WI38 (cell line): ENCODE data around the gene SPTBN5.

Source experiments
- H3K4me3 ChIP-seq: 2 replicates; pipeline ENCODE4 v1.5.1; 2011; ENCODE audit warnings: low read depth, mild to moderate bottlenecking, control low read depth, low read length
- TF ChIP-seq, protein P1 (sequence below): IDR thresholded peaks from 2 replicates; pipeline ENCODE4 v1.5.1; 2012; ENCODE audit warnings: low read depth, mild to moderate bottlenecking, control low read depth, low read length

SPTBN5 gene

DNA sequence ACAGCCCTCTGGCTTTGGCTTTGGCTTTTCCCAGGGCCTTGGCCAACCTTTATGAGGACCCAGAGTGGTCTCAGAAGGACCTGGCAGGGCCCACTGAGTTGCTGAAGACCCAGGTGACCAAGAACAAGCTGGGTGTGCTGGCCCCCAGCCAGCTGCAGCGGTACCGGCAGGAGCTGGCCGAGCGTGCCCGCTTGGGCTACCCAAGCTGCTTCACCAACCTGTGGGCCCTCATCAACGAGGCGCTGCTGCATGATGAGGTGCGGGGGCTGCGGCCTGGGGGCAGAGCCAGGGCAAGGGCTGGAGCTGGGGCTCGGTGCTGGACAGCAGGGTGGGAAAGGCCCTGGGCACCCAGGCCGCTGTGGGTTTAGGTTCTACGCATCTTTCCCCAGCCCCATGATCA lies 49.0 kb downstream of the SPTBN5 start:
- TF ChIP-seq, protein P1, sequence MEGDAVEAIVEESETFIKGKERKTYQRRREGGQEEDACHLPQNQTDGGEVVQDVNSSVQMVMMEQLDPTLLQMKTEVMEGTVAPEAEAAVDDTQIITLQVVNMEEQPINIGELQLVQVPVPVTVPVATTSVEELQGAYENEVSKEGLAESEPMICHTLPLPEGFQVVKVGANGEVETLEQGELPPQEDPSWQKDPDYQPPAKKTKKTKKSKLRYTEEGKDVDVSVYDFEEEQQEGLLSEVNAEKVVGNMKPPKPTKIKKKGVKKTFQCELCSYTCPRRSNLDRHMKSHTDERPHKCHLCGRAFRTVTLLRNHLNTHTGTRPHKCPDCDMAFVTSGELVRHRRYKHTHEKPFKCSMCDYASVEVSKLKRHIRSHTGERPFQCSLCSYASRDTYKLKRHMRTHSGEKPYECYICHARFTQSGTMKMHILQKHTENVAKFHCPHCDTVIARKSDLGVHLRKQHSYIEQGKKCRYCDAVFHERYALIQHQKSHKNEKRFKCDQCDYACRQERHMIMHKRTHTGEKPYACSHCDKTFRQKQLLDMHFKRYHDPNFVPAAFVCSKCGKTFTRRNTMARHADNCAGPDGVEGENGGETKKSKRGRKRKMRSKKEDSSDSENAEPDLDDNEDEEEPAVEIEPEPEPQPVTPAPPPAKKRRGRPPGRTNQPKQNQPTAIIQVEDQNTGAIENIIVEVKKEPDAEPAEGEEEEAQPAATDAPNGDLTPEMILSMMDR = no peak
- no peak overlapping the region for H3K4me3 ChIP-seq

DNA sequence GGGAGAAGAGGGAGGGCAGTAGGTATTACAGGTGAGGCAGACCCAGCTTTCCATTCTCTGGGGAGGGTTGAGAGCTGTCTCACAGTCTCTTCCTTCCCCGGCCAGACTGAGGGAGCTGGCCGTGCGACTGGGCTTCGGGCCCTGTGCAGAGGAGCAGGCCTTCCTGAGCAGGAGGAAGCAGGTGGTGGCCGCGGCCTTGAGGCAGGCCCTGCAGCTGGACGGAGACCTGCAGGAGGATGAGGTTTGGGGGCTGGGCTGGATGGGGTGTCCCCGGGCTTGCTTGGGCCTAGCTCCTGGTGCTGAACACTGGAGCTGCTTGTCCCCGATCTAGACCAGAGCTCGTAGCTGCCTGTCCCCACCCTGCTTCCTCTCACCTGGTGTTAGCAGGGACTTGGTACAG lies 50.3 kb downstream of the SPTBN5 start:
- no peak overlapping the region for H3K4me3 ChIP-seq
- TF ChIP-seq, protein P1 = no peak

DNA sequence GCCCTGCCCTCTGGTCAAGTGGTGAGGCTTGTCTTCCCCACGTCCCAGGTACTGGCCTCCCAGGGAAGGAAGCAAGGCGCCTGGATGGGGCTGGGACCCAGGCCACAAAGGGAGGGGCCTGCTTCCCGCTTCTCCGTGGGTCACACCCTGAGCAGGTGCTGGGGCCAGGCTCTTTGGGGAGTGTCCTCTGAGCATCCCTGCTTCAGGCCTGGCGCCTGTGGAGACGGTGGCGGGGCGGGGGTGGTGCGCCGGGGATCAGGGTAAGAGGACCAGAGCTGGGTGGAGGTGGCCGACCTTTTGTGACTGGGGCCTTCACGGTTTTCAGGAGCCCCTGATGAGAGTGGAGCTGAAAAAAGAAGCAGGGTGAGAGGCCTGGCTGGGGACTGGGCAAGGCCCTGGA lies 51.6 kb downstream of the SPTBN5 start:
- TF ChIP-seq, protein P1 = no peak
- no peak overlapping the region for H3K4me3 ChIP-seq

DNA sequence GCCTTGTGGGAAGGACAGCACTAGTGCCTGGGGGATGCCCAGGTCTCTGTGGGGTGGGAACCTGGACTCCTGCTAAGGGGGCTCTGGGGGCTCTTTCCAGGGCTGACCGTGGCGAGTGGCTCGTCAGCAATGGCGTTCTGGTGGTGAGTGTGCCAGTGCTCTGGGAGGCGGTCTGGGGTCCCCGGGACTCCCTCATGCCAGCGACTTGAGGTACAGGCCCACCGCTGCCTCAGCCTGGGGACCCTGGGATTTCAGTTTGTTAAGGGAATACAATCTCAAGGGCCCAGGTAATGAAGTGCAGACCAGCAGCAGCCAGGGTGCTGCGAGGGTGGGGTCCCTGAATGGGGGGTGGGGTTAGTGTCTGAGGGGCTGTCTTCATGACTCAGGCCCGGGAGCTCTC lies 52.7 kb downstream of the SPTBN5 start:
- no peak overlapping the region for H3K4me3 ChIP-seq
- TF ChIP-seq, protein P1 = no peak

DNA sequence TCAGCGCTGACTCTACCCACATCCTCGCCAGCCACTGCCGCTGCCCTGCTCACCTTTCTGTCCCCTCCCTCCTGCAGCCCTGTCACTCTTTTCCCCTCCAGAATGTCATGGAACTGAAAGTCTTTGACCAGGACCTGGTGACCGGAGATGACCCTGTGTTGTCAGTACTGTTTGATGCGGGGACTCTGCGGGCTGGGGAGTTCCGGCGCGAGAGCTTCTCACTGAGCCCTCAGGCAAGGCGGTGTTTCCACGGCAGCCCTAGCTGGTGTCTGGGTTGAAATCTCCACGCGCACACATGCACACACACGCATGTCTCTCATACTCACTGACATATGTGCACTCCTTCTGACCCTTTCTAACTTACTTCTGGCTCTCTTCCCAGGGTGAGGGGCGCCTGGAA lies 53.2 kb downstream of the SPTBN5 start:
- H3K4me3 ChIP-seq = no peak overlapping the region
- TF ChIP-seq, protein P1 = no peak

DNA sequence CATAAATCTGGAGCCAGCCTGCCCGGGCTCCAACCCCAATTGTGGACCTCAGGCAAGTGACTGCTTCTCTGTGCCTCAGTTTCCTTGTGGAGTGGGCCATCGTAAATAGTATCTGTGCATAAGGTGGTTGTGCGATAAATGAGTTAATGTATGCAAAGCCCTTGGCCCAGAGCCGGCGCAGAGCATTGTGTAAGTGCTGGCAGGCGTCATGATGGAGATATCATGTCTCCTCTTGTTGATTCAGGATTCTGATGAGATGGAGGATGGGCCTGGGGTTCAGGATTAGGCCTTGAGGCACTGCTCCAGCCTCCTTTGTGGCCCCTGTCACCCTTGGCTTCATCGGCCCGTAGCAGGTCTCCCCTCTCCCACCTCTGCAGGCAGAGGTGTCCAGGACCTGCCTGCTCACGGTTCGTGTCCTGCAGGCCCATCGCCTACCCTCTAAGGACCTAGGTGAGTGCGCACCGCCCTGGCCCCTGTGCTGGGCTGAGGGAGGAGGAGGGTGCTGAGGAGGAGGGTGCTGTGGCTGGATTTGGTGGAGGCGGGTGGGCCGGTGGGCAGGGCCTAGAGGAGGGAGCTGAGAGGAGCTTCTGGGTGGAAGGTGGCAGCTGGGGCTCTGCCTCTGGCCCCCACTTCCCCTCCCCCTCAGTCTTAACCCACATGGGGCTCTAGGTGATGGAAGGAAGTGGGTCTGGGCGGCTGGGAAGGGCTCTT lies 53.9 kb downstream of the SPTBN5 start:
- TF ChIP-seq, protein P1 = no peak
- no peak overlapping the region for H3K4me3 ChIP-seq

DNA sequence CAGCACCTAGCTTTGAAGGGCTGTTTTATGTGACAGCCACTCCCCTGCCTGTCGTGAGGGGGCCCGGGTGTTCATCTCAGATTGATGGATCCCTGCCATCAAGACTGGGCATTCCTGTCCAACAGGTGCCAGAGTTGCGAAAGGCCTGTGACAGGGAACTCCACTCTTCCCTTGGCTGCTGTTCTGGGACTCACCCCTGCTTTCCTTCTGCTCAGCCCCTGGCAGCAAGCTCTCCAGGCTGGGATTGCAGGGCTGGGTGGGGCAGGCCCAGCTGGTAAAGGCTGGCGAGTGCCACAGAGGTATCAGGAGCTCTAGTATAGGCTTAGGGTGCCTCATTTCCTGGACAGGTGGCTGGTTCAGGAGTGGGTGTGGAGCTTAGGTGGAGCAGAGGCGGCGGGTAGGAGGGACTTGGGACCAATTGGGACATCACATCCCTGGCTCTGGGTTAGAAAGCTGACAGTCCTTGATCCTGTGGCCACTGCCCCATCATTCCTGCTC lies 55.4 kb downstream of the SPTBN5 start, which contains the start of gene PLA2G4B:
PLA2G4B (plus strand) TSS at position 448 of the 498 bp plus-strand sequence. CDS start 67 bp downstream, outside the sequence.
- TF ChIP-seq, protein P1 = no peak
- no peak within 1 kb of the TSS for H3K4me3 ChIP-seq
